GM08714 (cell line): ENCODE measurements around the gene NHLRC3.
"Not testable (repeated sequence)": the region's sequence is repeated elsewhere in the genome, so short reads cannot be mapped to it uniquely, and the experiment has no call there.

Experiments
- H3K4me3 ChIP-seq: fragments of 200-500 bp; sonication (Bioruptor generic); 2 replicates; pipeline ENCODE4 v1.5.1; 2014; ENCODE audit warnings: mild to moderate bottlenecking, low read length, inconsistent platforms
- ZNF274 ChIP-seq: IDR thresholded peaks from 2 replicates; pipeline ENCODE4 v1.6.1; 2012; ENCODE audit warnings: mild to moderate bottlenecking, low read depth, low read length

NHLRC3 gene

GRCh38 chr13:39072842-39073241, 34.6 kb downstream of the NHLRC3 start:
- no peak for TF ChIP-seq ZNF274
- H3K4me3 ChIP-seq = no peak overlapping the region

- TF ChIP-seq ZNF274 = no peak
- H3K4me3 ChIP-seq = no peak overlapping the region
Measured at GRCh38 chr13:39073983-39074382, 35.7 kb downstream of the NHLRC3 start.

- H3K4me3 ChIP-seq = not testable (repeated sequence)
Measured at GRCh38 chr13:39086251-39086945, 48.1 kb downstream of the NHLRC3 start.

GRCh38 chr13:39091586-39091985, 53.3 kb downstream of the NHLRC3 start:
- TF ChIP-seq ZNF274 = no peak
- H3K4me3 ChIP-seq = no peak overlapping the region

- no peak for TF ChIP-seq ZNF274
- no peak overlapping the region for H3K4me3 ChIP-seq
Measured at GRCh38 chr13:39095500-39095899, 57.2 kb downstream of the NHLRC3 start.

- no peak for TF ChIP-seq ZNF274
- H3K4me3 ChIP-seq = no peak overlapping the region
Measured at GRCh38 chr13:39099231-39099630, 61.0 kb downstream of the NHLRC3 start.
